ENCODE measurements around the gene KNSTRN.

The KNSTRN gene

GRCh38 chr15:40342416-40343320, 39.9 kb upstream of the KNSTRN start:
- no peak for TF ChIP-seq ZNF274 (IDR thresholded peaks at IDR 0.05; ENCODE audit: low read depth, low read length)
- H3K4me3 ChIP-seq (ENCODE audit: low read length): no peak overlapping the region

DNA sequence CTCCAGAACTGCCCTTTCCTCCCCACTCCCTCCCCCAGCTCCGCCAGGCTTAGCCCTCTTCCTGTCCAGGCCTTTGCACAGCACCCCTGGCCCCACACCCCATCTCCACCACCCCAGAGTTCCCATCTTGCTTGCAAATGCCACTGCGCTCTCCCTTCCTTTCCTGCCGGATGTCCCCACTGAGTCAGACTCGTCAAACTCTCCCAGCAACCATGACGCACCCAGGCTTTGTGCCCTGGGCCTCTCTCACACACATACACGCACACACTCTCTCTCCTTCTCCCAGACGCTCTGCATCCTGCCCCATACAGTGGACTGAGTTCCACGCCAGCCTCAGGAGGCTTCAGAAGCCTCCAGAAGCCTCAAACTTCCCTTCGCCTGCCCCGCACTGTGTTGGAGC, 39.0 kb upstream of the KNSTRN start:
- H3K4me3 ChIP-seq (ENCODE audit: low read length): no peak overlapping the region

DNA sequence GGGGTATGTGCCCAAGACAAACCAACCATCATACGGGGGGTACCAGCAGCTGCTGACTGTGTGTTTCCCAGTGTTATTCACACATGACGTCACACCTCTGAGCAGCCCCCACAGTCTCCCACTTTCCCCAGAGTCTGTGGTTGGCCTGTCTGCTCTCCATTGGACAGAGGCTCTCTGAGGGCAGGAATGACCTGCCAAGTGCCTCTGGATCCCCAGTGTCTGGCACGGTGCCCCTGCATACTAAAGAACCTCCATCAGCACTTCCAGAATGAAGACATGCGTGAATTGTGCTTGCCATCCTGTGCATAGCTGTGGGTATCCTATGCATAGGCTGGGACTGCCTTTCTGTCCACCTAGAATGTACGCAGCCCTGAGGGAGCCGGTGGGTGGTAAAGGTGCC, 38.3 kb upstream of the KNSTRN start:
- no peak overlapping the region for H3K4me3 ChIP-seq (ENCODE audit: low read length)
- TF ChIP-seq ZNF274 (IDR thresholded peaks at IDR 0.05; ENCODE audit: low read depth, low read length): no peak

More for the DNA sequence above, 39.0 kb upstream of the KNSTRN start:
- no peak for TF ChIP-seq ZNF274 (IDR thresholded peaks at IDR 0.05; ENCODE audit: low read depth, low read length)

DNA sequence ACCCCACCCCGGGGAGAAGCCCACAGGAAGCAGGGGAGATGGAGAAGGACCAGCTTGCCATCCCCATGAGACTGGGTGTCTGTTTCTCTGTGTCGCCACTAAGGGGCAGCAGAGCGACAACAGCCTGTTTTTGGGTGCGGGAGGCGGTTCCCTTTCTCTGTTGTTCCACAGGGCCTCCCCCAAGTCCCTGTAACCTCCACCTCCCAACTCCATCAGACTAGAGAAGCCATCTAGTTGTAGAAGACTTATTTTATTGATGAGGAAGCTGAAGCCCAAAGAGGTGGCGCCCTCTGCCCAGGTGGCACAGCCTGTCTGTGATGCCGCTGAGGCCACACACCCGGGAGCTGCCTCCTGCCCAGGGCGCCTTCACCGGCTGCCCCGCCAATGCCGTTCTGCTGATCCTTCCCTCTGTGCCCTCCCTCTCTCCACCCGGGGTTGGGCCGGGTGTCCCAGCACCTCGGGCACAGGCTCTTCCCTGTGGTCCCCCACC, 37.8 kb upstream of the KNSTRN start:
- TF ChIP-seq ZNF274 (IDR thresholded peaks at IDR 0.05; ENCODE audit: low read depth, low read length): no peak
- H3K4me3 ChIP-seq (ENCODE audit: low read length): no peak overlapping the region

DNA sequence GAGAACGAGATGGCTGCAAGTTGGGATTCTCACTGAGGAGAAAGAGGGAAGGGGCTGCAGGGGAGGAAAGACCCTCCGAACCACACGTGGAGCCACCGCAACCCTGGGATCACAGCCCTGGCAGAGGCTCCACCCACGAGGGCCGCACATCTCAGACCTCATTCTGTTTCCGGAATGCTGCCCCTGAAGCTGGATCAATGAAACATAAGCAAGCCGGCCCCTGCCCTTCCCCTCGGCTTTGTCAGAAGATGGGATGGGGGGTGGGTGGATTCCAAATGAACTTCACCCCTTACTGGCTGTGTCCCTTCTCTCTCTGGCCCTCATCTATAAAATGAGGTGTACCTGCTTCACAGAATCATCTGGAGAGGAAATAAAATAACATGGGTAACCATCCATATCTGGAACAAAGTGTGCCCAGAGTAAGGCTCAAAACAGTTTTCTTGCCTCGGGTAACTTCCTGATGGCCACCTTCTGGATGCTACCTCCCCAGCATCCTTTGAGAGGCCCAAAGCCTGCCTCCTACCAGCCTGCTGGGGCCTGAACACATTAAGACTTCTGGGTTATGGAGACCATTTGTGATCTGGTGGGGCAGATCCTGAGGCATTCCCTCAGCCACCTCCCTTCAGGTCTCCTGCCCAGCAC, 37.2 kb upstream of the KNSTRN start:
- no peak overlapping the region for H3K4me3 ChIP-seq (ENCODE audit: low read length)
- no peak for TF ChIP-seq ZNF274 (IDR thresholded peaks at IDR 0.05; ENCODE audit: low read depth, low read length)

- TF ChIP-seq ZNF274 (IDR thresholded peaks at IDR 0.05; ENCODE audit: low read depth, low read length): no peak
- no peak overlapping the region for H3K4me3 ChIP-seq (ENCODE audit: low read length)
Measured at GRCh38 chr15:40345867-40346578, 36.5 kb upstream of the KNSTRN start.

- H3K4me3 ChIP-seq (ENCODE audit: low read length): no peak overlapping the region
- no peak for TF ChIP-seq ZNF274 (IDR thresholded peaks at IDR 0.05; ENCODE audit: low read depth, low read length)
Measured at GRCh38 chr15:40346579-40347558, 35.7 kb upstream of the KNSTRN start.

GRCh38 chr15:40347559-40348473, 34.7 kb upstream of the KNSTRN start:
- TF ChIP-seq ZNF274 (IDR thresholded peaks at IDR 0.05; ENCODE audit: low read depth, low read length): no peak

DNA sequence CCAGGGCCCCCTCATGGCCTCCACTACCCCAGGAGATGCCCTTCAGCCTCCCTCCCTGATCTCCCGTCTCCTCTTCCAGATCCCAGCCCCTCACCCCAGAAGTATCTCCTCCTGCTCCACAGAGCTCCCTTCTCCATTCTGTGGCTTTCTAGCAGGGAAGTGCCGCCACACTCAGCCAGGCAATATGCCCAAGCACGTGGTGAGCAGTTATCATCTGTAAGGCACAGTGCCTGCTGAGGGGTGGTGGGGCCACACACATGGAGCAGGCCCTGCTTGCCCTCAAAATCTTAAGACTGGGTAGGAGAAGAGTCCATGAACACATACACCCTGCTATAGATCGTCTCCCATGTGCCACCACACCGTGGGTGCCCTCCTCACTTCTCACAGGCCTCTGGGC, 34.0 kb upstream of the KNSTRN start:
- no peak for TF ChIP-seq ZNF274 (IDR thresholded peaks at IDR 0.05; ENCODE audit: low read depth, low read length)
- H3K4me3 ChIP-seq (ENCODE audit: low read length): no peak overlapping the region

More at GRCh38 chr15:40347559-40348473, 34.7 kb upstream of the KNSTRN start:
- H3K4me3 ChIP-seq (ENCODE audit: low read length): no peak overlapping the region

DNA sequence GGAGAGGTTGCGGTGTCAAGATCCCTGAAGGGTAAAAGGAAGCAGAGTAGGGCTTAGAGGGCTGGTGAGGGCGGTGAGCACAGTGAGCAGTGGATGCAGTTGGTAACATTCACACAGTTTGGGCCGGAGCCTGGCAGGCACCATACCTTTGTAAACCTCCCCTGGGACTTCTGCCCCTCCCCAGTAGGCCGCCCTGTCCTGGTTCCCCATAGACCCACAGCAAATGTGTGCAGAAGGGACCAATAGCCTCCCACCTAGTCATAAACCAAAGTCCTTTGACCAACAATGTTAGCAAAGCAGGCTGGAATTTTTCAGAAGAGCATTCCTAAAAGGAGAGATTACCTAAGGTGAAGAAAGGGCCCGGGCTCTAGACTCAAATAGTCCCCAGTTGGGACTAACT, 33.4 kb upstream of the KNSTRN start:
- no peak overlapping the region for H3K4me3 ChIP-seq (ENCODE audit: low read length)
- TF ChIP-seq ZNF274 (IDR thresholded peaks at IDR 0.05; ENCODE audit: low read depth, low read length): no peak

DNA sequence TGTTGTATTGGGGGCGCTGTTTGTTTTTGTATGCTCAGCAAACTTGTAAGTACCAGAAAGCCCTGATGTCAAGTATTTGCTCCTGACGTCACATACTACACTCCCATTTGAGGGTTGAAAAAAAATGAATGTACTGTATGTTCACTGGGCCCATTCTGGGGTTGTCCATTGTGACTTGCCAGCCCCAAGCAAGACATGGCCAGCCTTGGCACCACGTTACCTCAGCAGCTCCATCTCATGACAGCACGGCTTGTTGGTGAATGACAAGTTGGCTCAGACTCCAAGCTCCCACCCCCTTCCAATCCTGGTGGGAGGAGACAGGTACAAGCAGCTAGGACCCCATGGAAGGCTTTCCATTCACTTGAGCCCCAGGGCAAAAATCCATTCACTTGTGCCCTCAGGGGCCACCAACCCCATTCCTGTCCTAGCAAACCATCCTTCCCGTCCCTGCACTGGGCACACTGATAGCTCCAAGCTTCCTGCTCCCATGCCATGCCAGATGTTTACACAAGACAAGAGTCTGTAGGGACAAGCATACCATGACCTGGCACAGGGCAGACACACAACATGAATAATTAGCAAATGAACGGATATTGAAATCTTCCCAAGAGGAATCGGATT, 30.1 kb upstream of the KNSTRN start:
- no peak overlapping the region for H3K4me3 ChIP-seq (ENCODE audit: low read length)
- no peak for TF ChIP-seq ZNF274 (IDR thresholded peaks at IDR 0.05; ENCODE audit: low read depth, low read length)

DNA sequence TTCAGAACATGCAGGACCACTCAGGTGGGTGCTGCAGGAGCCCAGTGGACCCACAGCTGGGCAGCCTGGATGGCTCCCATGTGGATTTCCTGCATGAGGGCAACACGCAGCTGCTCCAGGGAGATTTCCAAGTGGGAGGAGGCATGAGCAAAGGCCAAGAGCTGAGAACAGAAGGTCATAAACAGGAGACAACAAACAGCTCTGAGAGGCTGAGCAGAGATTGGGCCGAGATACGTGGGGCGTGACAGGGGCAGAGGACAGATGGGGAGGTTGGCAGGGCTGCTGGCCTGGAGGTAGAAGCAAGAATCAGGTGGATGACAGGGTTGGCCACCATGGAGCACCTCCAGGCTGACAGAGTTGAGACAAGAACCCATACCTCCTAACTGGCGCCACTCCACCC, 28.8 kb upstream of the KNSTRN start:
- no peak for TF ChIP-seq ZNF274 (IDR thresholded peaks at IDR 0.05; ENCODE audit: low read depth, low read length)
- H3K4me3 ChIP-seq (ENCODE audit: low read length): no peak overlapping the region
